GM18505 (cell line): ENCODE results near the gene CCDC192.
"Not testable (repeated sequence)": the region's sequence is repeated elsewhere in the genome, so short reads cannot be mapped to it uniquely, and the experiment has no call there.

Experiments
- ATAC-seq: cut with Tn5 transposase; IDR thresholded peaks from one replicate; pipeline ENCODE4 v1.9.1; 2021; ENCODE audit not compliant: unreplicated experiment
- POLR2A ChIP-seq: IDR thresholded peaks from 4 replicates; pipeline ENCODE4 v1.6.1; 2011; ENCODE audit warnings: borderline replicate concordance; ENCODE audit not compliant: insufficient read depth, insufficient read length; ENCODE audit errors: extremely low read depth

CCDC192 gene

DNA sequence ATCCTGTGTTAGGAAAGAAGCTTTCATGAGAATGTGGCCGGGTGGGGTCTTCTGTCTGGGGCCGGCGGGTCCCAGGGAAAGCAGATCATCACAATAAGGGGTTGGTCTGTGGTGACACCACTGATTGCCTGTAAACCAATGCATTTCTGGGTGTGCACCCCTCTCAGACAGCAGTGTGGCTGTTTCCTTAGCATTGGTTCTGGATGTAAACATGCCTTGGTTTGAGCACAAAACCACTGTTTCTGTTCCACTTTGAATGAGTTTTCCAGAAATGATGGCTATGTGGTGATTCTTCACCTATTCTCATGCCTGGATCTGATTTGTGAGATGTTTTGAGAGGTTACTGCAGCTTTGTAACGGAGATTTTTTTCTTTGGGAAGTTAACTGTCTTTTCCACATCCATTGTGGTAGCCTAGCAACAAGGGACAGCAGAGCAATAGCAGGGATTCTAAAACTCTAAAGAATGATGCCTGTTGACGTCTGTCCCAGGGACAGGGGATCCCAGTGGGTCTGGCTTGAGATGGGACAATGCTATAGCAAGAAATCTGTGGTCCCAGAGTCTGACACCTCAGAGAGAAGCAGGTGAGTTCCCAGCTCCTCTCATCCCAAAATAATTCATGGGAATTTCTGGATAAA, at the start of gene CCDC192:
Gene CCDC192 (plus strand): TSS at position 466 of the 636 bp plus-strand sequence. CDS start 55 bp downstream, at position 521.
- no peak for ATAC-seq
- TF ChIP-seq POLR2A, result no peak

GRCh38 chr5:127656825-127657224, 46.4 kb upstream of the CCDC192 start:
- TF ChIP-seq POLR2A, result no peak
- ATAC-seq, result no peak

DNA sequence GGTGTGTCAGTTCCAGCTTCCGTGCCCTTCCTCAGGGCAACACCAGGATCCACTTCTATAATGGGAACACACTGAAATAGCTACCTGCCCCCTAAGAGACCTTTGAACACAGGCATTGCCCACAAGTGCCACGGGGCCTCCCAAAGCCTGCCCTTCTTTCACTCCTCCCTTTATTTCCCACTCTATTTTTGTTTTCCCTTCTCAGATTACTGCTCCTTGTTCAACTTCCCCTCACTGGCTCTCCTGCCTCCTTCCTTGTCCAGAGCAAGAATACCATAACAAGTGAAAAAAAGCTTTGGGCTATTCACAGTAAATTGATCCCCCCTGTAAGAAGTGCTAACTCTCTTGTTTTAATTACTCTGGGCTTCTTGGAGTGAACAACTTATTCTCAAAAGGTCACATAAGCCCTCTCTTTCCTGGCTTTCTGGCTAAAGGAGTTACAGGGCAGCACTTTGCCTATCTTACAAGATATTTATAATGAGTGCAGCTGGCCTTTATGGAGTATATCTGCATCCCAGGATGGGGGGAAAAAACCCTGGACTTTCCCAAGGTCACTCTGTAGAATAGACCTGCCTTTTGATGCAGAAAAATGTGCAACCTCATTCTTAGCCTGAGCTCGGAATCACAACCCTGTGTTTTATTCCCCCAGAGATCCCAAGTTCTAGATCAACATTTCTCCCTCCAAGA, 43.0 kb upstream of the CCDC192 start:
- TF ChIP-seq POLR2A, result no peak
- ATAC-seq, result no peak

DNA sequence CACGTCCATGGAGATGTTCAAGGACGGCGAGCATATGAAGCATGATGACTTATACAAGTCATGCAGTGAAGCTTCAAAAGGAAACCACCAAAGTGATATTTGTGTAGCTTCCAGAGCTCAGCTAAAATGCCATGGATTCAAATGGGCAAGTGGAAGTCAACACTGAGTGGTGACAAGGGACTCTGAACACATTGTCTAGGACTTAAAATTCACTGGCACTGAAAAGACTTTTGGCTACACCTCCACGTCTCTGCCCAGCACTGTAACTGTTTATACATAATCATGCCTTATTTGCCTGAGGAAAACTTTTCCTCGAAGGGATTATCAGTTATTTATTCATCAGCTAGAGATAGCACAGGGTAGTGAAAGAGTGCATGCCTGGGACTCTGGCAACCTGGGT, 39.1 kb upstream of the CCDC192 start:
- no peak for TF ChIP-seq POLR2A
- ATAC-seq, result no peak

GRCh38 chr5:127665641-127666040, 37.5 kb upstream of the CCDC192 start:
- ATAC-seq, result no peak
- no peak for TF ChIP-seq POLR2A

DNA sequence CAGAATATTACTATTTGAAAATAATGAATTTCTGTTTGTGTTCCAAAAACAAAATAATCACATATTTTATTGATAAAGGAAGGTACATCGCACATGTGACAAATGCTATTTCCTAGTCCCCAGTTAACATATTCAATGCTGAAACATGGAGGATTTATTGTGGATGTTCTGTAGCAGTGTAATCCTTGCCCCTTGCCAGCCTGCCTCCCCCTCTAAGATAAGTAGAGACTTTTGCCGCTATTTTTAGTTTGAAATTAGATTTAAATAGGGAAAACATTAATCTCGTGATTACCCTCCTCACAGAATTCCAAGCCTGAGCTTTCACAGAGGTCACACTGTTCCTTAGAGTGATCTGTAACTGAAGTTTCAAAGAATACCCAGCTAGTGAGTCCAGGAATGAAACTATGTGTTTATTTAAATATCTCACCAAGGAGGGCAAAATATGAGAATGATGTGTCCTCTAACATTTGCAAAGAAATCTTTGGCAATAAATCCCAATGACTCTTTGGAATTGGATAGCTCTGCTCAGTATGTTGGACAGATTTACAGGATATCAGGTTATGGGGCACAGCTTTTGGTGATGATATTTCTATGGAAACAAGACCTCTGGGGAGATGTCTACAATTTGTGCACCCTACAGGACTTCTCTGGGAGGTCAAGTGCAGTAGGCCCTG, 37.0 kb upstream of the CCDC192 start:
- ATAC-seq, result no peak
- no peak for TF ChIP-seq POLR2A

GRCh38 chr5:127667926-127668325, 35.3 kb upstream of the CCDC192 start:
- no peak for TF ChIP-seq POLR2A
- ATAC-seq, result no peak

DNA sequence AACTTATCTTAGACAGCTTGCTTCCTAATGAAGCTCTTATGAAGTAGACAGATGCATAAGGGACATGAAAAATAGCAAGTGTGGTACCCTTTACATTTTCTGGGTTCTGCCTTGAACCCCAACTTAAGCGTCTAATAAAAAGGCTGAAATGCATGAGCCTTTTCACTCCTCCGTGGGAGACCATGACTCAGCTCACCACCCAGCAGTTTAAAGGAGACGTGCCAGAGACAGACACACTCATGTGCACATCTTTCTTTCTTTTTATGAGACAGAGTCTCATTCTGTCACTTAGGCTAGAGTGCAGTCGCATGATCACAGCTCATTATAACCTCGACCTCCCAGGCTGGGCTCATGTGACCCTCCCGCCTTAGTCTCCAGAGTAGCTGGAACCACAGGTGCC, 32.0 kb upstream of the CCDC192 start:
- ATAC-seq, result no peak
- no peak for TF ChIP-seq POLR2A

- TF ChIP-seq POLR2A, result no peak
- ATAC-seq, result no peak
These were observed 29.9 kb upstream of the CCDC192 start for GRCh38 chr5:127673117-127673800.

- ATAC-seq, result not testable (repeated sequence)
These were observed 26.2 kb upstream of the CCDC192 start for GRCh38 chr5:127676951-127677350.

DNA sequence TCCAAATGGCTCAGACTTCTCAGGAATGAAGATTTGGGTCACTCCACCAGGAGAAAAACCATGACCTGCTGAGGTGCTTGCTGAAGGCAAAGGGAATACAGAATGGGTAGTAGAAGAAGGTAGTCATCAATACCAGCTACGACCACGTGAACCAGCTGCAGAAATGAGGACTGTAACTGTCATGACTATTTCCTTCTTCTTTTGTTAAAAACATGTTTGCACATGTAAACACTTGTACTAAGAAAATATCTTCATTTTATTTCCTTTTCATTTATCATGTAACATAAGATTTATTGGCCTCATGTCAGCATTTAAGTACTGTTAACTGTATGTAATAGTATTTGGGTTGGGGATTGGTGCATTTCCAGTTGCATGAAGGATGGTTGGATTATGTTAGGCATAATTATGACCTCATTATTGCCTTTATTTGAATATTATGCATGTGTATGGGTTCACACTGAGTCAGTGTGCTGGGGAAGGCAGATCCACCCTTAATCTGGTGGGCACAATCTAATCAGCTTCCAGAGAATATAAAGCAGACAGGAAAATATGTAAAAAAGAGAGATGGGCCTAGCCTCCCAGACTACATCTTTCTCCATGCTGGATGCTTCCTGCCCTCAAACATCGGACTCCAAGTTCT, 23.4 kb upstream of the CCDC192 start:
- ATAC-seq, result not testable (repeated sequence)

DNA sequence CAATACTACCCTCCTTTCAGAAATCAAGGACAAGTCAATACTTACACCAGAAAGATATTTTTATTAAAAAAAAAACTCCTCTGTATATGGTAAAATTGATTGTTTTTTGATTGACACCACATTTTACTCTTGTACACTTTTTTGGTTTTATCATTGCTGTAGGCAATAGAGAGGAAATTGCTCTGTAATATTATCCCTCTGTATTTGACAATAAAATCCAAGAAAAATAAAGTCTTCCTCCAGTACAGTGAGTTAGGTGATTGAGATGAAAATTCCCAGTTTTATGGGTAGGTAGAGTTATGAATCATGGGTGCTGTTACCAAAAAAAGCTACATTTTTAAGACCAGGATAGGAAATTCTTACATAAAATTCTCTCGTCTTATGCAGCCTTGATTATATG, 22.6 kb upstream of the CCDC192 start:
- ATAC-seq, result no peak
- TF ChIP-seq POLR2A, result no peak

DNA sequence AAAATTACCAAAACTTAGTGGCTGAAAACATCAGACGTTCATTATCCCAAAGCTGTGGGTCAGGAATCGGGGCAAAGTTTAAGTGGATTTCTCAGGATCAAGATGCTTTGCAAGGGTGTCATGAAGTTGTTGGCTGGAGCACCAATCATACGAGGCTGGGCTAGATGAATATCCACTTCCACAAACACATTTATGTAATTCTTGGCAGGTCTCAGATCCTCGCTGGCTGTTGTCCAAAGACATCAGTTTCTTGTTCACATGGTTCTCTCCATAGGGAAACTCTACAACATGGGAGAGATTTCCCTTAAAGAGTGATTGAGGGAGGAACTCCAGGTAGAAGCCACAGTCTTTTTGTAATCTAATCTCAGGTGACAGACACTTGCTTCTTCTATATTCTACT, 20.2 kb upstream of the CCDC192 start:
- ATAC-seq, result no peak

More for the DNA sequence above, 20.2 kb upstream of the CCDC192 start:
- TF ChIP-seq POLR2A, result no peak
